ENCODE measurements around the gene CEP89.

DNA sequence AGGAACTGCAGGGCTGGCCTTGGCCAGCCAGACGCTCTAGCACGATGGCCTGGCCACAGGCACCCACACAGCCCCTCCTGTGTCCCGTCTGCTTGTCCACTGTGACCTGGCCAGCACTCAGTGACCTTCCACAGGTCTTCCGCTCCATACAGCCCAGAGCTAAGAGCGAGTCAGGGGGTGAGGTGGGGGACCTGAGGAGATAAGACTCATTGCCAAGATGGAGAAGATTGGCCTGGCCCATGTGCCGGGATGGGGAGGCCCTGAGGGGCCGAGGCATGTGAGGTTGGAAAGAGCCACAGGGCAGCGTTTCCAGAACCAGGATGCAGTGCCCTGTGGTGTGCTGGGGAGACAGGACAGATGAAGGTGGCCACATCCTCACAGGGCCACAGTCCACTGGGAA is 92.0 kb downstream of the CEP89 start:
- TF ChIP-seq YY1 (IDR thresholded peaks at IDR 0.05; ENCODE audit: low read depth): no peak
- TF ChIP-seq TAF1 (IDR thresholded peaks at IDR 0.05; ENCODE audit: low read depth): no peak
- no peak for TF ChIP-seq RAD21 (IDR thresholded peaks at IDR 0.05; ENCODE audit: low read depth)
- no peak for TF ChIP-seq NFIC (IDR thresholded peaks at IDR 0.05)
- TF ChIP-seq CREB1 (IDR thresholded peaks at IDR 0.05; ENCODE audit: low read depth): no peak
- TF ChIP-seq, protein P1, sequence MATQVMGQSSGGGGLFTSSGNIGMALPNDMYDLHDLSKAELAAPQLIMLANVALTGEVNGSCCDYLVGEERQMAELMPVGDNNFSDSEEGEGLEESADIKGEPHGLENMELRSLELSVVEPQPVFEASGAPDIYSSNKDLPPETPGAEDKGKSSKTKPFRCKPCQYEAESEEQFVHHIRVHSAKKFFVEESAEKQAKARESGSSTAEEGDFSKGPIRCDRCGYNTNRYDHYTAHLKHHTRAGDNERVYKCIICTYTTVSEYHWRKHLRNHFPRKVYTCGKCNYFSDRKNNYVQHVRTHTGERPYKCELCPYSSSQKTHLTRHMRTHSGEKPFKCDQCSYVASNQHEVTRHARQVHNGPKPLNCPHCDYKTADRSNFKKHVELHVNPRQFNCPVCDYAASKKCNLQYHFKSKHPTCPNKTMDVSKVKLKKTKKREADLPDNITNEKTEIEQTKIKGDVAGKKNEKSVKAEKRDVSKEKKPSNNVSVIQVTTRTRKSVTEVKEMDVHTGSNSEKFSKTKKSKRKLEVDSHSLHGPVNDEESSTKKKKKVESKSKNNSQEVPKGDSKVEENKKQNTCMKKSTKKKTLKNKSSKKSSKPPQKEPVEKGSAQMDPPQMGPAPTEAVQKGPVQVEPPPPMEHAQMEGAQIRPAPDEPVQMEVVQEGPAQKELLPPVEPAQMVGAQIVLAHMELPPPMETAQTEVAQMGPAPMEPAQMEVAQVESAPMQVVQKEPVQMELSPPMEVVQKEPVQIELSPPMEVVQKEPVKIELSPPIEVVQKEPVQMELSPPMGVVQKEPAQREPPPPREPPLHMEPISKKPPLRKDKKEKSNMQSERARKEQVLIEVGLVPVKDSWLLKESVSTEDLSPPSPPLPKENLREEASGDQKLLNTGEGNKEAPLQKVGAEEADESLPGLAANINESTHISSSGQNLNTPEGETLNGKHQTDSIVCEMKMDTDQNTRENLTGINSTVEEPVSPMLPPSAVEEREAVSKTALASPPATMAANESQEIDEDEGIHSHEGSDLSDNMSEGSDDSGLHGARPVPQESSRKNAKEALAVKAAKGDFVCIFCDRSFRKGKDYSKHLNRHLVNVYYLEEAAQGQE (IDR thresholded peaks at IDR 0.05; ENCODE audit: low read depth): no peak
- TF ChIP-seq FOXM1 (IDR thresholded peaks at IDR 0.05; ENCODE audit: borderline replicate concordance, low read depth): no peak
- TF ChIP-seq, protein P2, sequence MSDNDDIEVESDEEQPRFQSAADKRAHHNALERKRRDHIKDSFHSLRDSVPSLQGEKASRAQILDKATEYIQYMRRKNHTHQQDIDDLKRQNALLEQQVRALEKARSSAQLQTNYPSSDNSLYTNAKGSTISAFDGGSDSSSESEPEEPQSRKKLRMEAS (IDR thresholded peaks at IDR 0.05): no peak
- TF ChIP-seq CEBPB (IDR thresholded peaks at IDR 0.05): no peak
